ENCODE data around the gene ABHD17A. TPM values are rescaled to one million over a fixed set of nuclear protein-coding genes. Genes with fewer than 3 reads are reported as not detected.
"Not testable (repeated sequence)": the region's sequence is repeated elsewhere in the genome, so short reads cannot be mapped to it uniquely, and the experiment has no call there.

Gene ABHD17A
- polyA plus RNA-seq, 1 experiment, result 30.8 TPM

GRCh38 chr19:1877280-1877660 is 8.0 kb downstream of the ABHD17A start:
- DNase-seq (ENCODE audit: low read depth, low spot score); H3K9me3 ChIP-seq (ENCODE audit: control insufficient read depth, insufficient read depth, low read length); H3K4me3 ChIP-seq (ENCODE audit: low read depth, low read length); POLR2A ChIA-PET; CTCF ChIA-PET; H3K27ac ChIP-seq (ENCODE audit: low read depth, low read length); H3K27me3 ChIP-seq (ENCODE audit: control insufficient read depth, insufficient read depth, low read length): not testable (repeated sequence)

GRCh38 chr19:1876496-1877279 is 8.6 kb downstream of the ABHD17A start:
- H3K9me3 ChIP-seq (ENCODE audit: control insufficient read depth, insufficient read depth, low read length); H3K27me3 ChIP-seq (ENCODE audit: control insufficient read depth, insufficient read depth, low read length); DNase-seq (ENCODE audit: low read depth, low spot score); CTCF ChIA-PET: not testable (repeated sequence)
- POLR2A ChIA-PET, result interaction anchor here (0.5 to 1.3 kb wide), 4 partner anchors 8 to 44 kb away, joined by 3 to 19 read pairs (median 8); partner anchors contain the start of gene ABHD17A
- Histone ChIP-seq H3K27ac (ENCODE audit: low read depth, low read length) (peak overlapping the region; percentile 11), H3K4me3 (ENCODE audit: low read depth, low read length) (peak overlapping the region; percentile 99)

- POLR2A ChIA-PET, result interaction anchor here (0.5 to 1.3 kb wide), 6 partner anchors 9 to 43 kb away, joined by 3 to 19 read pairs (median 4); partner anchors contain the start of gene ABHD17A
Observed at GRCh38 chr19:1875646-1876495, 9.4 kb downstream of the ABHD17A start.

GRCh38 chr19:1875265-1875645 is 10.0 kb downstream of the ABHD17A start:
- not testable (repeated sequence) for DNase-seq (ENCODE audit: low read depth, low spot score); H3K9me3 ChIP-seq (ENCODE audit: control insufficient read depth, insufficient read depth, low read length); H3K27me3 ChIP-seq (ENCODE audit: control insufficient read depth, insufficient read depth, low read length)
- ChIA-PET POLR2A (interaction anchor here (0.9 kb wide), 2 partner anchors 10 kb away, joined by 3 to 5 read pairs; partner anchors contain the start of gene ABHD17A), CTCF (interaction anchor here (1.4 kb wide), 1 partner anchor 10 kb away, joined by 9 read pairs; no protein-coding TSS in a partner anchor)
- Histone ChIP-seq H3K27ac (ENCODE audit: low read depth, low read length) (peak overlapping the region; percentile 78), H3K4me3 (ENCODE audit: low read depth, low read length) (peak overlapping the region; percentile 99)

More at GRCh38 chr19:1875646-1876495, 9.4 kb downstream of the ABHD17A start:
- no peak for TF ChIP-seq CTCF (IDR thresholded peaks at IDR 0.05; ENCODE audit: low read depth, low read length)
- peak overlapping the region; percentile 99 for H3K4me3 ChIP-seq (ENCODE audit: low read depth, low read length)
- CTCF ChIA-PET, result no interaction called here
- DNase-seq (ENCODE audit: low read depth, low spot score), result peak; percentile 34
- peak overlapping the region; percentile 78 for H3K27ac ChIP-seq (ENCODE audit: low read depth, low read length)
- H3K27me3 ChIP-seq (ENCODE audit: control insufficient read depth, insufficient read depth, low read length), result no peaks in the 10 kb centered on the region
- H3K9me3 ChIP-seq (ENCODE audit: control insufficient read depth, insufficient read depth, low read length), result peaks cover 5% of the 10 kb centered on the region; the same call in 1 of the 2 replicates

- TF ChIP-seq CTCF (IDR thresholded peaks at IDR 0.05; ENCODE audit: low read depth, low read length), result no peak
- Histone ChIP-seq H3K27me3 (ENCODE audit: control insufficient read depth, insufficient read depth, low read length) (no peaks in the 10 kb centered on the region), H3K9me3 (ENCODE audit: control insufficient read depth, insufficient read depth, low read length) (peaks cover 5% of the 10 kb centered on the region; the same call in 1 of the 2 replicates), H3K27ac (ENCODE audit: low read depth, low read length) (no peak overlapping the region), H3K4me3 (ENCODE audit: low read depth, low read length) (peak overlapping the region; percentile 99)
- no peak for DNase-seq (ENCODE audit: low read depth, low spot score)
- CTCF ChIA-PET, result interaction anchor here (0.6 to 1.4 kb wide), 2 partner anchors 10 to 149 kb away, joined by 3 to 9 read pairs; no protein-coding TSS in a partner anchor
- POLR2A ChIA-PET, result interaction anchor here (0.9 kb wide), 2 partner anchors 10 kb away, joined by 3 to 5 read pairs; partner anchors contain the start of gene ABHD17A
Observed at GRCh38 chr19:1874554-1875185, 10.6 kb downstream of the ABHD17A start.

Data from AG04450 (cell line).